ENCODE results near the gene HS3ST2. TPM values are rescaled to one million over a fixed set of nuclear protein-coding genes. Genes with fewer than 3 reads are reported as not detected.

The HS3ST2 gene
- total and polyA plus RNA-seq, 3 donors from 2014 or later = 0.87 to 4.4 (median 0.88) TPM

- WGBS, 2 donors = 11 to 12% methylated on average over 15 to 18 of the region's 18 CpGs
- DNase-seq = peak; percentile 85
- Histone ChIP-seq H3K36me3 (ENCODE audit: low read depth, missing control alignments) (no peaks in the 10 kb centered on the region), H3K4me1 (no peaks in the 10 kb centered on the region), H3K9me3 (no peaks in the 10 kb centered on the region), H3K4me3 (peak overlapping the region in 1 of 2 donors; percentile 33), H3K27ac (no peak overlapping the region), H3K27me3 (no peaks in the 10 kb centered on the region)
- intact Hi-C loops (cut with DNase I; ENCODE audit: low total_unique reads) = no loop called here
- TF ChIP-seq CTCF (IDR thresholded peaks at IDR 0.05) = peak; percentile 57 to 83 (median 82)
- TF ChIP-seq POLR2A (IDR thresholded peaks at IDR 0.05) = no peak
Measured at GRCh38 chr16:22948603-22949368, 134.8 kb downstream of the HS3ST2 start.

DNA sequence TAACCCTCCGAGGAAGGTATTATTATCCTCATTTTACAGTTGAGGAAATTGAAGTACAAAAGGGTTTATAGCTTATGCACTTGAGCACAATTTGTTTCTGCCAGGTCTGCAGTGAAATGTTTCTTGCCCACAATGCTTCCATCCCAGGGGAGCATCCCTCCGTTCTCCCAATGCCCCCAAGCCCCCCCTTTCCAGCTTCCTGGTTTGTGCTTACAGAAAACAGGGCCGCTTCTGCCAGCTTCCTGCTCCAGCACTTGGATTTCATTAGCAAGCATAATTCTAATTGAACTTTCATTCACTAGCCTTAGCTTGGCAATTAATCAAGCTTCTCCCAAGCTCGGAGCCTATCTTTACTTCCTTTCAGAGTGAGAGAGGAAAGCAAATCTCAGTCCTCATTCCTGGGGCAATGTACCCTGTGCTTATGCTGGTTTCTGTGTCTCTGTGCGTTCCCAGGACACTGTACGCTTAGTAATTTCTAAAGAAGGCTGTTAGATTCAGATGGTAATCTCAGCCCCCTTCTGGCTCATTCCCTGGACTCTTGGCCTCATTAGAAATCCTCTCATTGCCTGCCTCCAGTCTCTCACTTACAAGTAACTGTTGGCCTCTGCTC is 141.6 kb downstream of the HS3ST2 start:
- H3K9me3 ChIP-seq = no peaks in the 10 kb centered on the region
- no peak for DNase-seq
- no peaks in the 10 kb centered on the region for H3K4me1 ChIP-seq
- H3K4me3 ChIP-seq = no peak overlapping the region
- intact Hi-C loops (cut with DNase I; ENCODE audit: low total_unique reads) = no loop called here
- H3K36me3 ChIP-seq (ENCODE audit: low read depth, missing control alignments) = no peaks in the 10 kb centered on the region
- 44 to 53% methylated on average over 6 of the region's 6 CpGs for WGBS, 2 donors
- TF ChIP-seq POLR2A (IDR thresholded peaks at IDR 0.05) (no peak), CTCF (IDR thresholded peaks at IDR 0.05) (no peak)
- H3K27me3 ChIP-seq = no peaks in the 10 kb centered on the region
- no peak overlapping the region for H3K27ac ChIP-seq

DNA sequence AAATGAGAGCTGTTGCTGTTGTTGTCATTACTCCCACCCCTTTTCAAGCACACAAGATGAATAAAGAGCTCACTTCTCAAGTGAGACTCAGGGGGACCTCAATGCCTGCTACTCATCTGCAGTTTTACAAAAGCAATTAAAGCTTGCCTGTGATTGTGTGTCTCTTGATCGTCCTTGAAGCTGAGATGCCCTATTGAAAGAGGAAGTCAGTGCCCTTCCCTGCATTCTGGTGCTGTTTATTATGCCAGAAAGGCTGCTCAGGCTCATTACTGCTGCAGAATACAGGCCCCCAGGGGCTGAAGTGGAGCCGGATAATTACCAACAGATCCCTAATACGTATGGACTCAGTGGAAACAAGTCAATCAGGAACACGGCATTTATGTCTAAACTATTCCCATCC is 147.2 kb downstream of the HS3ST2 start:
- no peak overlapping the region for H3K4me3 ChIP-seq
- H3K27me3 ChIP-seq = no peaks in the 10 kb centered on the region
- DNase-seq = no peak
- intact Hi-C loops (cut with DNase I; ENCODE audit: low total_unique reads) = no loop called here
- H3K27ac ChIP-seq = no peak overlapping the region
- H3K36me3 ChIP-seq (ENCODE audit: low read depth, missing control alignments) = no peaks in the 10 kb centered on the region
- WGBS, 2 donors = 41 to 42% methylated on average over 3 to 4 of the region's 4 CpGs
- TF ChIP-seq CTCF (IDR thresholded peaks at IDR 0.05) (no peak), POLR2A (IDR thresholded peaks at IDR 0.05) (no peak)
- H3K4me1 ChIP-seq = no peaks in the 10 kb centered on the region
- no peaks in the 10 kb centered on the region for H3K9me3 ChIP-seq

GRCh38 chr16:22962905-22963304 is 148.9 kb downstream of the HS3ST2 start:
- intact Hi-C loops (cut with DNase I; ENCODE audit: low total_unique reads) = no loop called here

More at GRCh38 chr16:22962905-22963304, 148.9 kb downstream of the HS3ST2 start:
- no peak overlapping the region for H3K27ac ChIP-seq
- TF ChIP-seq POLR2A (IDR thresholded peaks at IDR 0.05) (no peak), CTCF (IDR thresholded peaks at IDR 0.05) (no peak)
- DNase-seq = no peak
- no peak overlapping the region for H3K4me3 ChIP-seq
- H3K4me1 ChIP-seq = no peaks in the 10 kb centered on the region
- H3K9me3 ChIP-seq = no peaks in the 10 kb centered on the region
- no peaks in the 10 kb centered on the region for H3K36me3 ChIP-seq (ENCODE audit: low read depth, missing control alignments)
- H3K27me3 ChIP-seq = no peaks in the 10 kb centered on the region
- WGBS, 2 donors = 53 to 63% methylated on average over 1 of the region's 1 CpG

All from testis (tissue), 3 donors.